ENCODE measurements around the gene SIX1. TPM values are rescaled to one million over a fixed set of nuclear protein-coding genes. Genes with fewer than 3 reads are reported as not detected.
A peak's percentile ranks its signal among the peaks of the same experiment; 100 is the strongest.

SIX1 gene
- total RNA-seq, 3 donors from 2014 or later, result 2.6 to 14.9 (median 5.0) TPM

DNA sequence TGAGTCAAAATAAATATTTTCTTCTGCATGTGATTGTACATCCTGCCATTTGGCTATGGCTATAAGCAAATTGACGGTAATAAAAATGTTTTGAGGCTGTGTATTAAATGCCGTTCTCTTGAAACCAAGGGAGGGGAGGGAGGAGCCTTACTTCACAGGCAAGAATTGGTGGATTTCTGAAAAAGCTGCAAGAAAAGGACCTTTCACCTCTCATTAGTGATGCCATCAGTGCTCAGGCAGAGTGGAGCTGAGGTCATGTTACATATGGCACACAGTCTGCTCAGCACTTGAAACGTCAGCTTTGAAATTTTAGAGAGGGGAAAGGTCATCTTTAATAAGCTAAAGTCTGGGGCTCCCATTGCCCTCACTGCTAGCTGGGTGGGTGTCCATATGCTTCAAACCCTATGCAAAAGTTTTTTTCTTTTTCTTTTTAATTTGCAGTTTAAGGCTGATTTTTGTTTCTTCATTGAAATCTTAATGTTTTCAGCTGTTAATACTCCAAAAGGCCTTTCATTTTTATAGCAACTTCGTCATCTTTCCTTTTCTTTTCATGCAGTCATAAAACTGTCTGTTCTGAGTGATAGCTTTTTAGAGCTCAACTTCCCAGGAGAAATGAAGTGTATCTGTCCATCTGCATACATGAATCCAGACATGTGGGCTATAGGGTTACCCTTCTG, 9.8 kb upstream of the SIX1 start:
- H3K9me3 ChIP-seq, result no peaks in the 10 kb centered on the region
- H3K27me3 ChIP-seq, result peaks cover 0 to 52% of the 10 kb centered on the region in 2 donors
- H3K4me1 ChIP-seq, result no peaks in the 10 kb centered on the region
- no peak for TF ChIP-seq POLR2AphosphoS5 (IDR thresholded peaks at IDR 0.05)
- TF ChIP-seq, protein P1, sequence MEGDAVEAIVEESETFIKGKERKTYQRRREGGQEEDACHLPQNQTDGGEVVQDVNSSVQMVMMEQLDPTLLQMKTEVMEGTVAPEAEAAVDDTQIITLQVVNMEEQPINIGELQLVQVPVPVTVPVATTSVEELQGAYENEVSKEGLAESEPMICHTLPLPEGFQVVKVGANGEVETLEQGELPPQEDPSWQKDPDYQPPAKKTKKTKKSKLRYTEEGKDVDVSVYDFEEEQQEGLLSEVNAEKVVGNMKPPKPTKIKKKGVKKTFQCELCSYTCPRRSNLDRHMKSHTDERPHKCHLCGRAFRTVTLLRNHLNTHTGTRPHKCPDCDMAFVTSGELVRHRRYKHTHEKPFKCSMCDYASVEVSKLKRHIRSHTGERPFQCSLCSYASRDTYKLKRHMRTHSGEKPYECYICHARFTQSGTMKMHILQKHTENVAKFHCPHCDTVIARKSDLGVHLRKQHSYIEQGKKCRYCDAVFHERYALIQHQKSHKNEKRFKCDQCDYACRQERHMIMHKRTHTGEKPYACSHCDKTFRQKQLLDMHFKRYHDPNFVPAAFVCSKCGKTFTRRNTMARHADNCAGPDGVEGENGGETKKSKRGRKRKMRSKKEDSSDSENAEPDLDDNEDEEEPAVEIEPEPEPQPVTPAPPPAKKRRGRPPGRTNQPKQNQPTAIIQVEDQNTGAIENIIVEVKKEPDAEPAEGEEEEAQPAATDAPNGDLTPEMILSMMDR (IDR thresholded peaks at IDR 0.05), result no peak
- TF ChIP-seq POLR2A (IDR thresholded peaks at IDR 0.05), result no peak
- intact Hi-C loops (cut with DNase I; ENCODE audit: low total_unique reads), result no loop called here
- H3K4me3 ChIP-seq, result no peak overlapping the region
- DNase-seq (ENCODE audit: low spot score in 2 of 2), result no peak
- H3K27ac ChIP-seq, result no peak overlapping the region
- H3K36me3 ChIP-seq, result no peaks in the 10 kb centered on the region

DNA sequence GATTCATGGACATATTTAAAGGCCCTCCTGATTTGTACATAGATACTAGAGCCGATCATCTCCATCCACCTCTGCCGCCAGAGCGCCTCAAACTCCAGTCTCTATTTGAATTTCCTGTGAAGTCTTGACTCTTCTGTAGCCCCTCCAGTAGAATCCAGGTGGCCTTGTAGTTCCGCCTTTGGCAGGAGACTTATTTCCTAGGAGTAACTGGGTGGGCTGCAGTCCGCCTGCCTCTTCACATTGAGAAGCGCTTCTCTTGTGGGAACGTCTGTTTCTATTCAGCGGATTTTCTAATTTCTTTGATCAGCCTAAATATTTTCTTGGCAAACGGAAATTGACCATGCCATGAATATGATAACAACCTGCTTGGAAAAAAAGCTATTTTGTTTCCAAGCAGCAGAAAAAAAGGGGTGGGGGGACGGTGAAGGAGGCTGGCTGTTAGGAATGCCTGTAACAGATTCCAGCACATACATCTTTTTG, 9.0 kb upstream of the SIX1 start:
- H3K27ac ChIP-seq, result no peak overlapping the region
- H3K4me1 ChIP-seq, result peaks cover 0 to under 1% of the 10 kb centered on the region in 2 donors
- no peaks in the 10 kb centered on the region for H3K9me3 ChIP-seq
- peaks cover 0 to 60% of the 10 kb centered on the region in 2 donors for H3K27me3 ChIP-seq
- intact Hi-C loops (cut with DNase I; ENCODE audit: low total_unique reads), result no loop called here
- no peak for DNase-seq (ENCODE audit: low spot score in 2 of 2)
- TF ChIP-seq, protein P1 (IDR thresholded peaks at IDR 0.05), result no peak
- no peak for TF ChIP-seq POLR2A (IDR thresholded peaks at IDR 0.05)
- H3K36me3 ChIP-seq, result no peaks in the 10 kb centered on the region
- H3K4me3 ChIP-seq, result peak overlapping the region in 1 of 3 donors; percentile 85

DNA sequence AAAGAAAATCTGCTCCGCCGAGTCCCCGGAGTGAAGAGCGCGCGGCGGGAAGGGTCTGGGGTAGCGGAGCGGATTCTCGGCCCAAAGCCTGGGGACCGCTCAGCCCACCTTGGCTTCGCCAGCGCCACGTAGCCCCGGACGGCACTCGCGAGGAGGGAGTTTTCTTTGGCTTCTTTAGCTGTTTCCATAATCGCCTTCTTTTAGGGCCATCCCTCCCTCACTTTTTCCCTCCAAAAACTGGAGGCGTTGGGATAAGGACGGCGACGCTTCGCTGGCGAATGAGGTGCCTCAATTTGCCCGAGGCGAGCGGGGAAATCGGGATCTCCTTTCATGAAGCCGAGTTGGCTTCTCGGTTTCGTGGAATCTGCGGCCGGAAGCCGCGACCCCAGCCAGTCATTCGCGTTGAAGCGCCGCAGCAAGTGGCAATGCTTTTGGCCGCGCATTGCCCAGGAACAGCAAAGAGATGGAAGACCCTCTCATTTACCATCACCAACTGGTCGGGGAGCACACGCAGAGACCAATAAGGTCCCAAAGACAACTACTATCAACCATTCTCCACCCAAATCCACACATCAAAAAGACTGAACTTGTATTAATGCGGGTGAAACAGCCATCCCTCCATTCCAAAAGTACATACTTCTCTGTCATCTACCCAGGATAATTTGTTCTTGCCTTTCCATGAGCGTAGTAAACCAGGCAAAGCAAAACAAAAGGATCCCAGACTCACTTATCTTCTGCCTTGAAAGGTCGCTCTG, 8.4 kb upstream of the SIX1 start:
- intact Hi-C loops (cut with DNase I; ENCODE audit: low total_unique reads), result no loop called here
- H3K27me3 ChIP-seq, result peaks cover 0 to 66% of the 10 kb centered on the region in 2 donors
- no peaks in the 10 kb centered on the region for H3K9me3 ChIP-seq

DNA sequence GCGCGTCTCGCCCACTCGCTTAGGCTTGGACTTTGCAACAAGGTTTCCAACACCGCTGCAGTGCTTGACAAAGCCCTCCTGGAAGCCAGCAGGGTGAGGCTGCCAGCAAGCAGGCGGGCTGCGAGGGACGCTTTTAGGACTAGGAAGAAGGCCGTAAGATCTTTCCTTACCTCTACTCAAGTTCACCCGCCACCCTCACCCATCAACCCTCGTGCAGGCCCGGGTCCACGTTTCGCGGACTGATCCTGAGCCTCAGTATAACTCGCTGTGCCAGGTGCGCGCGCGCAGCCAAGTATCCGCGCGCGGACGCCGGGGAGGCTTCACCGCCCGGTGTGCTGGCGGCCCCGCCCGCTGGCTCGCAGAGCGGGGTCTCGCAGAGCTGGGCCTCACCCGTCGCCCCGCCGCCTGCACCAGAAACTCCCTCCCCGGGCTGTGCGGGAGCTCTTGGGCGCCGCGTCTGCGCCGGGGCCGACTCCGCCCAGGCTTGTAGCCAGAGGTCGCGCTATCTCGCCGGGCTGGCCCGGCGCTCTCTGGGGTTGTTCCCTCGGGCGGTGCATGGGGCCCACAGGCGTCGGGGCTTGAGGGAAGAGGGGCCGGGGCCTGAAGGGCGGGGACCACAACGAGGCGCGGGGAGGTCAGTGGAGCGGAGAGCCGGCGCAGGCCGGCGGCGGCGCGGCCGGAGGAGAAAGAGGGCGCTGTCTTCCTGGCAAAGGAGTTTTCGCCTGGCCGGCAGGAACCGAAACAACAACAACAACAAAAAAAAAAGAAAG, 7.6 kb upstream of the SIX1 start:
- H3K27me3 ChIP-seq, result peaks cover 0 to 70% of the 10 kb centered on the region in 2 donors

More for the DNA sequence above, 8.4 kb upstream of the SIX1 start:
- H3K27ac ChIP-seq, result peak overlapping the region in 1 of 2 donors; percentile 33
- TF ChIP-seq, protein P1 (IDR thresholded peaks at IDR 0.05), result no peak
- TF ChIP-seq POLR2A (IDR thresholded peaks at IDR 0.05), result no peak
- no peak for TF ChIP-seq POLR2AphosphoS5 (IDR thresholded peaks at IDR 0.05)
- H3K4me1 ChIP-seq, result peaks cover 0 to 4% of the 10 kb centered on the region in 2 donors
- peak overlapping the region; percentile 58 to 85 (median 63) for H3K4me3 ChIP-seq
- no peaks in the 10 kb centered on the region for H3K36me3 ChIP-seq
- DNase-seq (ENCODE audit: low spot score in 2 of 2), result no peak

More for the DNA sequence above, 7.6 kb upstream of the SIX1 start:
- H3K36me3 ChIP-seq, result no peaks in the 10 kb centered on the region
- DNase-seq (ENCODE audit: low spot score in 2 of 2), result no peak
- H3K4me3 ChIP-seq, result peak overlapping the region; percentile 58 to 85 (median 63)
- intact Hi-C loops (cut with DNase I; ENCODE audit: low total_unique reads), result no loop called here
- TF ChIP-seq, protein P1 (IDR thresholded peaks at IDR 0.05), result no peak
- TF ChIP-seq POLR2A (IDR thresholded peaks at IDR 0.05), result no peak
- no peak for TF ChIP-seq POLR2AphosphoS5 (IDR thresholded peaks at IDR 0.05)
- peaks cover 0 to 4% of the 10 kb centered on the region in 2 donors for H3K4me1 ChIP-seq
- H3K9me3 ChIP-seq, result no peaks in the 10 kb centered on the region
- peak overlapping the region in 1 of 2 donors; percentile 33 for H3K27ac ChIP-seq

Data from breast epithelium (tissue), 4 donors.